Measurements from ENCODE around the gene ATF1. TPM values are rescaled to one million over a fixed set of nuclear protein-coding genes. Genes with fewer than 3 reads are reported as not detected.
A peak's percentile ranks its signal among the peaks of the same experiment; 100 is the strongest.
"Not testable (repeated sequence)": the region's sequence is repeated elsewhere in the genome, so short reads cannot be mapped to it uniquely, and the experiment has no call there.

ATF1 gene
- total RNA-seq, 3 donors from 2014 or later (not counting 1 experiment from before 2014, with no cell fraction given): 20.1 to 36.8 (median 23.1) TPM

- no peak for TF ChIP-seq CTCF (IDR thresholded peaks at IDR 0.05)
- Mint-ChIP-seq H3K4me3 (no peak overlapping the region), H3K27ac (no peak overlapping the region), H3K27me3 (ENCODE audit: low read depth in 2 of 2) (no peaks in the 10 kb centered on the region), H3K4me1 (peaks cover 0 to 6% of the 10 kb centered on the region in 2 donors), H3K36me3 (peaks cover 8% of the 10 kb centered on the region), H3K9me3 (no peaks in the 10 kb centered on the region)
- no peaks in the 10 kb centered on the region for H3K4me1 ChIP-seq (ENCODE audit: control insufficient read depth, insufficient read depth, low read length)
- DNase-seq (no peak), ATAC-seq (no peak)
- peaks cover 15% of the 10 kb centered on the region for H3K36me3 ChIP-seq (ENCODE audit: control insufficient read depth, insufficient read depth, low read length)
- no peak overlapping the region for H3K4me3 ChIP-seq (ENCODE audit: low read length)
- intact Hi-C loops (cut with micrococcal nuclease): no loop called here
- H3K27ac ChIP-seq (ENCODE audit: low read length): no peak overlapping the region
- H3K27me3 ChIP-seq (ENCODE audit: control insufficient read depth, insufficient read depth, low read length): no peaks in the 10 kb centered on the region
- 100% methylated on average over 2 of the region's 4 CpGs for WGBS (ENCODE audit: insufficient coverage)
- no peaks in the 10 kb centered on the region for H3K9me3 ChIP-seq (ENCODE audit: control insufficient read depth, insufficient read depth, low read length)
These were observed 42.3 kb downstream of the ATF1 start for GRCh38 chr12:50806176-50806575.

- H3K4me3 ChIP-seq (ENCODE audit: low read length); H3K36me3 Mint-ChIP-seq; H3K27me3 Mint-ChIP-seq (ENCODE audit: low read depth in 2 of 2); DNase-seq; H3K27ac ChIP-seq (ENCODE audit: low read length); ATAC-seq; H3K4me1 Mint-ChIP-seq; intact Hi-C loops (cut with micrococcal nuclease); H3K27ac Mint-ChIP-seq; H3K27me3 ChIP-seq (ENCODE audit: control insufficient read depth, insufficient read depth, low read length); H3K4me3 Mint-ChIP-seq; H3K4me1 ChIP-seq (ENCODE audit: control insufficient read depth, insufficient read depth, low read length); H3K9me3 Mint-ChIP-seq; H3K9me3 ChIP-seq (ENCODE audit: control insufficient read depth, insufficient read depth, low read length): not testable (repeated sequence)
- 98% methylated on average over 4 of the region's 4 CpGs for WGBS (ENCODE audit: insufficient coverage)
- H3K36me3 ChIP-seq (ENCODE audit: control insufficient read depth, insufficient read depth, low read length): peaks cover 22% of the 10 kb centered on the region
These were observed 45.2 kb downstream of the ATF1 start for GRCh38 chr12:50809131-50809530.

GRCh38 chr12:50814921-50815320 lies 51.0 kb downstream of the ATF1 start:
- H3K27me3 Mint-ChIP-seq (ENCODE audit: low read depth in 2 of 2); H3K9me3 Mint-ChIP-seq; DNase-seq; H3K4me1 Mint-ChIP-seq; H3K4me3 ChIP-seq (ENCODE audit: low read length); ATAC-seq; H3K27ac ChIP-seq (ENCODE audit: low read length); H3K27ac Mint-ChIP-seq; H3K27me3 ChIP-seq (ENCODE audit: control insufficient read depth, insufficient read depth, low read length); intact Hi-C loops (cut with micrococcal nuclease); H3K4me1 ChIP-seq (ENCODE audit: control insufficient read depth, insufficient read depth, low read length); H3K4me3 Mint-ChIP-seq; H3K9me3 ChIP-seq (ENCODE audit: control insufficient read depth, insufficient read depth, low read length): not testable (repeated sequence)
- H3K36me3 Mint-ChIP-seq: peaks cover 19% of the 10 kb centered on the region
- peaks cover 57% of the 10 kb centered on the region for H3K36me3 ChIP-seq (ENCODE audit: control insufficient read depth, insufficient read depth, low read length)
- WGBS (ENCODE audit: insufficient coverage): 98% methylated on average over 7 of the region's 7 CpGs

GRCh38 chr12:50820177-50820576 lies 56.3 kb downstream of the ATF1 start:
- Mint-ChIP-seq H3K36me3 (peaks cover 11% of the 10 kb centered on the region), H3K9me3 (no peaks in the 10 kb centered on the region), H3K4me3 (no peak overlapping the region), H3K4me1 (peaks cover 5% of the 10 kb centered on the region in 2 donors), H3K27me3 (ENCODE audit: low read depth in 2 of 2) (no peaks in the 10 kb centered on the region), H3K27ac (no peak overlapping the region)
- ATAC-seq: no peak
- H3K4me3 ChIP-seq (ENCODE audit: low read length): no peak overlapping the region
- DNase-seq: no peak
- peaks cover 37% of the 10 kb centered on the region for H3K36me3 ChIP-seq (ENCODE audit: control insufficient read depth, insufficient read depth, low read length)
- no peaks in the 10 kb centered on the region for H3K27me3 ChIP-seq (ENCODE audit: control insufficient read depth, insufficient read depth, low read length)
- H3K4me1 ChIP-seq (ENCODE audit: control insufficient read depth, insufficient read depth, low read length): no peaks in the 10 kb centered on the region
- TF ChIP-seq CTCF (IDR thresholded peaks at IDR 0.05): no peak
- H3K9me3 ChIP-seq (ENCODE audit: control insufficient read depth, insufficient read depth, low read length): no peaks in the 10 kb centered on the region
- intact Hi-C loops (cut with micrococcal nuclease): no loop called here
- H3K27ac ChIP-seq (ENCODE audit: low read length): no peak overlapping the region

- Mint-ChIP-seq H3K4me3 (no peak overlapping the region), H3K36me3 (no peaks in the 10 kb centered on the region), H3K9me3 (no peaks in the 10 kb centered on the region), H3K27ac (no peak overlapping the region), H3K4me1 (peaks cover 6% of the 10 kb centered on the region in 2 donors), H3K27me3 (ENCODE audit: low read depth in 2 of 2) (no peaks in the 10 kb centered on the region)
- 95% methylated on average over 1 of the region's 1 CpG for WGBS (ENCODE audit: insufficient coverage)
- no peaks in the 10 kb centered on the region for H3K27me3 ChIP-seq (ENCODE audit: control insufficient read depth, insufficient read depth, low read length)
- no peak overlapping the region for H3K4me3 ChIP-seq (ENCODE audit: low read length)
- ATAC-seq: no peak
- H3K27ac ChIP-seq (ENCODE audit: low read length): no peak overlapping the region
- intact Hi-C loops (cut with micrococcal nuclease): no loop called here
- DNase-seq: no peak
- no peak for TF ChIP-seq CTCF (IDR thresholded peaks at IDR 0.05)
- no peaks in the 10 kb centered on the region for H3K9me3 ChIP-seq (ENCODE audit: control insufficient read depth, insufficient read depth, low read length)
- no peaks in the 10 kb centered on the region for H3K4me1 ChIP-seq (ENCODE audit: control insufficient read depth, insufficient read depth, low read length)
- peaks cover 20% of the 10 kb centered on the region for H3K36me3 ChIP-seq (ENCODE audit: control insufficient read depth, insufficient read depth, low read length)
These were observed 58.2 kb downstream of the ATF1 start for GRCh38 chr12:50822082-50822481.

- ATAC-seq; DNase-seq; H3K4me3 Mint-ChIP-seq; H3K36me3 Mint-ChIP-seq; H3K9me3 Mint-ChIP-seq; H3K4me1 Mint-ChIP-seq; H3K4me1 ChIP-seq (ENCODE audit: control insufficient read depth, insufficient read depth, low read length); H3K27me3 Mint-ChIP-seq (ENCODE audit: low read depth in 2 of 2); H3K4me3 ChIP-seq (ENCODE audit: low read length); H3K9me3 ChIP-seq (ENCODE audit: control insufficient read depth, insufficient read depth, low read length); H3K27me3 ChIP-seq (ENCODE audit: control insufficient read depth, insufficient read depth, low read length); H3K27ac ChIP-seq (ENCODE audit: low read length): not testable (repeated sequence)
- H3K36me3 ChIP-seq (ENCODE audit: control insufficient read depth, insufficient read depth, low read length): peaks cover 10% of the 10 kb centered on the region
- WGBS (ENCODE audit: insufficient coverage): 96% methylated on average over 11 of the region's 11 CpGs
- H3K27ac Mint-ChIP-seq: peak overlapping the region; percentile 89 to 93
- intact Hi-C loops (cut with micrococcal nuclease): loop anchor here (2.0 kb wide), 1 partner anchor 709 kb away; no protein-coding TSS in a partner anchor
These were observed 59.8 kb downstream of the ATF1 start for GRCh38 chr12:50823724-50824123.
